ENCODE results near the gene NRXN3.

The NRXN3 gene

DNA sequence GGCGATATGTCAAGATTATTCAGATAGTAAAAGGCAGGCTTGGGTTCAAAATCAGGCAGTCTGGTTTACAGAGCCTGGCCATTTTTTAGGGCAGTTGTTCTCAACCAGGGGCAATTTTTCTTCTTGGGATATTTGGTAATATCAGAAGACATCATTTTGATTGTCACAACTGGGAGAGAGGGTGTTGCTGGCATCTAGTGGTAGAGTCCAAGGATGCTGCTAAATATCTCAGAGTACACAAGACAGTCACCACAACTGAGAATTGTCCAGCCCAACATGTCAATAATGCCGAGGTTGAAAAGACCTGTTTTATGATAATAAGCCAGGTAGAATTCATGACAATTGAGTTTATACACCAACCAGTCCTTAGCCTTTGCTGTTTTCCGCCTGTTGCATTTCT, 733.9 kb downstream of the NRXN3 start:
- no peak for DNase-seq (ENCODE audit: low read depth in 2 of 2)

DNA sequence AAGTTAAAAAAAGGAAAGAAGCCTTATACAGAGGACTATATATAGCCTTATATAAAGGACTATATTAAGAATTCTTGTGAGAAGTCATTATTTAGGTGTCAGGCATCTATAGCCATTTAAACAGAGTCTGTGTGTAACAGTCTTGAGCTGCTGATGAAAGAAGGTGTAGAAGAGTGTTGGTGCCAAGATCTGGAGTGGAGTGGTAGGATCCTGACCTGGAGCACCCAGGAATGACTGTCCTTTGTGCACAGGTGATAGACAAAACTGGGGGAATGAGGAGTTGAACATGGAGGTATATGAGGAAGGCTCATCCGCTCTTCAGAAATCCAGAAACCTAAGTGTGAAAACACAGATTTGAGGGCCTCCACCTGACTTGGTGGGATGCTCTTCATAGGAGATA, 747.3 kb downstream of the NRXN3 start:
- no peak for DNase-seq (ENCODE audit: low read depth in 2 of 2)

DNA sequence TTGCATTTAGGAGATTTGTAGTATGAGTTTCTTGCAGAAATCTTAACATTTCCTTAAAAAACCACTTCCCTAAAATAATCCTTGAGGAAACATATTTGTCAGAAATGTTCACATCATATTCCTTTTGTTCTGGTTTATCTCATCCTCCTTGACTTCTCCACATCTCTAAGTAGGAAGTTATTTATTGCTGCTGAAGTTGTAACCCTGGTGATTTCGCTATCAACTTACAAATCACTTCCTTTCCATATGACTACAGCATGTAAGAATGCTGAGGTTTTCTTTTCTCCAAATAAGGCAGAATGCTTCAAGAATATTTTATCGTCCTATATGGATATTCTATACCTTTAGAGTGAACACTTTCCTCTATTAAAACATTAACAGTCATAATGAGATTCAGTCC, 751.7 kb downstream of the NRXN3 start:
- no peak for DNase-seq (ENCODE audit: low read depth in 2 of 2)

DNA sequence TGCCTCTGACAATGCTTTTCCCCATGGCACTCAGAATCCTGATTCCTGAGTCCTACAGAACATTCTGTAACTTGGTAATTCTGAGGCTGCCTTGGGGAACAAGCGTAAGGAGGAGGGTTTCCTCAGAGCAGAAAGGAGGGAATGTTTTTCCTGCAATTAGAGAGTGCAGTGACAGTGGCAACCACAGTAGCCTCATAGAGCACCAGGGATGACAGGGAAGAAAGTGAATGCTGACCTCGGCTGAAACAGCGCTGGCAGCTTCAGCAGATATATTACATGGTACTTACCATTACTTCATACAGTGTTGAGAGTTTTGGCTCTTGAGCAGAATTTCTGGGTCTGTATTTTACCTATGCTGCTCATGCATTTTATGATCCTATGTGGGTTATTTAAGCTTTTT, 757.1 kb downstream of the NRXN3 start:
- DNase-seq (ENCODE audit: low read depth in 2 of 2), result no peak

DNA sequence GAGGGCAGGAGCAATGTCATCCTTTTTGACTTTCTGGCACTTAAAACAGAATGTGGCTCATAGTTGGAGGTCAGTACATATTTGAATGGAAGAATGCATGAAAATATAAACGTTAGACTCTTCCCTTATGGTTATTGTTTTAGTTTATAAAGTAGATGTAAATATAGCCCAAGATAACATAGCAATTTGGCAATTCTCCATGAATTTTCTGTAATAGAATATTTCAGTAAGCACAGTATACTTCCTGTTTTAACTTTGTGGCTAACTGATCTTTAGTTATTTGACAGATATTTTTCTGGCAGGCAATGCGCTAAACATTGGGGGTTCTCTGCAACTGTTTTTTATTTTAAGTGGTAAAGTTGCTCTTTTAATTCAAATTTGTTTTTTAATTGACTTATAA, 763.0 kb downstream of the NRXN3 start:
- DNase-seq (ENCODE audit: low read depth in 2 of 2), result no peak

DNA sequence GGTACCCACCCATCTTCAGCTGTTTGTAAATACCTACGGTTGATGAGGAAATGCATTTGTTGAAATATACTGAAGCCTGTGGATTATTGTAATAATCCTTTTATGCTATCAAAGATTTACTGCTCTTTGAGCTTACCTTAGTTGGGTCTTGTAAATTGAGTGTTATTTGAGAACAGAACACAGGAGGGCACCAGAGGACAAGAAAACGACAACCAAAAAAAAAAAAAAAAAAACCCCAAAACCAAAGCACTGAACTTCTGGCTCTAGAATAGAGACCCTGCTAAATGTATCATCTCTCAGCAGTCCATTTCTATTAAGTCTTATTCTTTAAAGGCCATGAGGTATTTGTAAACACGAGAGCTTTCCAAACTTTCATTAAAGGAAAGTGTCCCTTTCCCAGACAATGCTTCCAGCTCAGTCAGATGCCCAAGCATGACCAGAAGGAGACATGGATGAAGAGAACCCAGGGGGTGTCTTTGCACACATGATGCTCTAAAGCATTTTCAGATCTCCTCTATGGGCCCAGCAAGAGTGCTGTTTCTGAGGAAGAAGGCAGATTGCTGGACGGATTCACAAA, 763.9 kb downstream of the NRXN3 start:
- no peak for DNase-seq (ENCODE audit: low read depth in 2 of 2)

DNA sequence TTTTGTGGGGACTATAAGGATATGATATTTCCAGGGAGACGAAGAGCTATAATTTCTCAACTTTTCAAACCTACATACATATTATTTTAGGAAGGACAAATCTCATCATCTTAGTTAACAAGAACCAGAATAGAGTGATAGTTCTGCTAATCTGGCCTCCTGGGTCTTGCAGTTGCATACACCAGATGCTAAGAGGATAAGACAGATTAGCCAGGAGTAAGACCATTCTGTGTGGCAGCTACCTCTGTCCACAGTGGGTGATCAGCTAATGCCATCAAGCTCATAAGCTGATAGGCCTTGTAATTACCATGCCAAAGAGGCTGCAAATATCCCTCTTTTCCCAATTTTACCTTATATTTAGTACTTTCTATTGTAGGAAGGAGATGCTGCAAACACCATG, 776.8 kb downstream of the NRXN3 start:
- no peak for DNase-seq (ENCODE audit: low read depth in 2 of 2)

DNA sequence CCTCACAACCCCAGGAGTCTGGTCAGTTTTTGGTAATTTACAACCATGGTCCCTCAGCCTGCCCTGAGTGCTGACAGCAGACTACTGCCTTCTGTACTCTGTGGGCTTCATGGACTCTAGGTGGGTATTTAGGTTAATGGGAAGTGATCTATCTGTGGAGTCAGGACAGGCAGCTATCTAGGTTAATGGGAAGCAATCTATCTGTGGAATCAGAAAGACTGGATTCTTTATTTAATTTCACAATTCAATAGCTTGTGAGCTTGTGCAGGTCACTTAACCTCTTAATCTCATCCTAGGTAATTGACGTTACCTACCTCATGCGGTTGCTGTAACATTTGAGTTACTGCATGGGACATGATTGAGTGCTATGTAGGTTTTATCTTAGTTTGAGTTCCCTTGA, 777.5 kb downstream of the NRXN3 start:
- DNase-seq (ENCODE audit: low read depth in 2 of 2), result no peak

DNA sequence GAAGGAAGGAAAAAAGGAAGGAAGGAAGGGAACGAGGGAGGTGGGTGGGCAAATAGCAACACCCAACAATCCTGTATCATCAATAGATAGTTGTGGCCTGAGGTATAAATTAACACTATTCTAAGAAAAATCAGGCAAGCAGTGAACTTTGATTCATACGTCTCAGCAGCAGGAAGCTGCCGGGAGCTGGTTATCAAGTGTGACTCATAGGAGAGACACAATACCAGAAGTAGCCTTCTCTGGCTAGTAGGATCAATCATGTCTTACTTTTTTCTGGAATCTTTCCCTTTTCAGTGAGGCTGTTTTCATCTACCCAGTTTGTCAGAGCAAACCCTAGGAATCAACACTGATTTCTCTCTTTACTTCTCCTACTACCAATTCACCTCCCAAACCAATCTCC, 780.5 kb downstream of the NRXN3 start:
- no peak for DNase-seq (ENCODE audit: low read depth in 2 of 2)

DNA sequence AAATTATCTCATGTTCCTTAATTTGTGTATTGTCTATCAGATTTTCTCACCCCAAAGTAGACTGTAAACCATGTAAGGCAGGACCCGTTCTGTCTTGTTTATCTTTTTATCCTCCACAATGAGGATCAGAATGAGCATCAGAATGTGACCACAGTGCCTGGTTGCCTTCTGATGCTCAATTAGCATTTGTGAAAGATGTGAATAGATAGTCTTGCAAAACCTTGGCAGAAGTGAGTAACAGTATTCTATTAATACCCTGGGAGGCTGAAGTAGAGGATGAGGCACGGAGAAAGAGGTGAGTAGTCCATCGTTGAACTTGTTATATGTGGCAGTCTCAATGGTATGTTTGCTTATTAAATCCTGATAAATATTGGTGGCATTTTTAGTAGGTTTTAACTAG, 781.4 kb downstream of the NRXN3 start:
- DNase-seq (ENCODE audit: low read depth in 2 of 2), result no peak

DNA sequence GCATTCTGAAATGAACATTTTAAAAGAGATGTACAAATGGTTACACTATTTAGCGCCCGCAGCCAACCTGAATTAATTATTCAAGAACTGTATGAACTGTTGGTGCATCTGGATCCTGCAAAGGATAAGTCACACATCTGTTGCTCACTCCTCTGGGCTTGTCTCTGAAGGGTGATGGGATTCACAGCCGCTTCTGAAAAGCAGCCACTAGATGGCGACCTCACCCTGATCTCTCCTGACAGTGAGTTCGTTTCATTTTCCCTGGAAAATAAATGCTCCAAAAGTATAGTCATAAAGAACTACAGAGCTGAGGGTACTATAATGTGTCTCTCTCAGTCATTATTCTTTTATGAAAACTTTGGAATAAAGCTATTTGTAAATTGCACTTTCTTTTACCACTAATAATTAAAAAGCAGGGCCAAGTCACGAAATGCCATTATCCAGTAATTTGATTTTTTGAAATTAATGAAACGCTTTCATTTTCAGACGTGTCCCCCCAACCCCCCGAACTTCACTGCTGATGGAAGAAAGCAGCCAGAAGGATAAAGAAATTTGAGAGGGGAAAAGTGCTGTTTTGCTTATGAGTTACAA, 789.6 kb downstream of the NRXN3 start:
- peak; percentile 32 to 38 for DNase-seq (ENCODE audit: low read depth in 2 of 2)

DNA sequence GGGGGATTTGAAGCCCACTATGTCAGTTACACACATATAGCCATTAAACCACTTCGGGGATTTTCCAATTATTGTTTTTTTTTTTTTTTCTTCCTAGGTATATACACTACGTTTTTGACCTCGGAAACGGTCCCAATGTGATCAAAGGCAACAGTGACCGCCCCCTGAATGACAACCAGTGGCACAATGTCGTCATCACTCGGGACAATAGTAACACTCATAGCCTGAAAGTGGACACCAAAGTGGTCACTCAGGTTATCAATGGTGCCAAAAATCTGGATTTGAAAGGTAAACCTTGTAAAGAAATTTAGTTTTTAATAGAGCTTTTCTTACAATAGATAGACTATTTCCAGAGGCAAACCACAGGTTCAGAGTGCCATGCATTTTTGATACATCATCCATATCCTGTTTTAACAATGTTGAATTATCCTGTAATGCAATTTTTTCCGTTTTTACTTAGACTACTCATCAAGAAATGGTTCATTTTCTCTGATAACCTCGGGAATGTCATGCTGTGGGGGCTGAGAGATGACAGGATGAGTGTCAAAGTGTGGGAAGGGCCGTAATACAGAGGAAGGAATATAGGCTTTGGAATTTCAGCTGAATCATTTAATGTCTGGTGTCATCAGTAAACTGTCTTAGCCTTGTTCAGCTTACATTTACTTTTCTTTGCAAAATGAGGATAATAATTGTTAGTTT, 797.1 kb downstream of the NRXN3 start:
- DNase-seq (ENCODE audit: low read depth in 2 of 2), result no peak

DNA sequence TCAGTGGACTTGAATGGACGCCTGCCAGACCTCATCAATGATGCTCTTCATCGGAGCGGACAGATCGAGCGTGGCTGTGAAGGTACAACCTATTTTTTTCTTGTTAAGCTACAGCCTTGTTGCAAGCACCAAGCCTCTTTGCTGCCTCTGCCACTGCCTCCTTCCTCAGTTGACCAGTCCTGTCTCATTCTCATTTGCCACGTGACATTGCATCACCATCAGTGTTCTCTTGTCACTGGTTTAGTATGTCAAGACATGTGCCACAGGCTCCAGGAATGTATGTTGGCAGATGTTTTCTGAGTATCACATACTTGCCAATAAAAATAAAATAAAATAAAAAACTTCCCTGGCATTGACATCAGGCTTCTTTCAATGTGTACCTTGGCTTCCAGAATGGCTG, 798.1 kb downstream of the NRXN3 start:
- no peak for DNase-seq (ENCODE audit: low read depth in 2 of 2)

DNA sequence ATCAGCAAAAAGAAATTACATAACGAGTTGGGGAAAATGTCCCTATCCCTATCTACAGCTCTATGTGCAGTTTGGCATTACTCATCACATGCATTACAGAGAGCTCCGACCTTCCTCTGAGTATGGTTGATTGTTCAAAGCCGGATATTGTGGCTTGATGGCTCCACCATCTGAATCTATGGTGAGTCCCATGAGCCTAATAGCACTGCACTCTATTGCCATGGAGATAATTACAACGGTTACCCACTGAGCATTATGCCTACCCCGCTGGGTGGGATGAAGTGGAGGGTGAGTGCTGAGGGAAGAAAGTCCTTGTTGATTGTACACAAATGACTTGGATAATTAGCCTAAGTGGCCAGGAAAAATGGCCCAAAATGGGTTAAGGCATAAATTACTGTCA, 800.5 kb downstream of the NRXN3 start:
- DNase-seq (ENCODE audit: low read depth in 2 of 2), result no peak

DNA sequence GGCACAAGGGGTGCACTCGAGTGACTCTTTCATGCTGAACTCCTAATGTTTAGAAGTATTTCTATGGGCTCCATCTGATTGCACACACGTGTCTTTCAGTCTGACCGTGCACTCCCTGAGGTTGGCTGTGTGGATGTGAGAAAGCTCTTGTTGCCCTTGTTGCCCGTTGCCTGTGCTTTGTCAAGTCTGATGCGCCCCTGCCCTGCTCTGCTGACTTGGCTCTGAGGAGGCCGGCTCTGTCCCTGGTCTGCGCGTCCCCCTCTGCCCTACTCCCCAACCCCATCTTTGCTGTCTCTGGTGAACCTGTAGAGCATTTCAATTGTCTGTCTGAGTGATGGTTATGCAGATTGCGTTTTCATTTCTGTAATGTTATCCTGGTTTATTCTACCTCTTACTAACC, 802.3 kb downstream of the NRXN3 start:
- DNase-seq (ENCODE audit: low read depth in 2 of 2), result no peak

DNA sequence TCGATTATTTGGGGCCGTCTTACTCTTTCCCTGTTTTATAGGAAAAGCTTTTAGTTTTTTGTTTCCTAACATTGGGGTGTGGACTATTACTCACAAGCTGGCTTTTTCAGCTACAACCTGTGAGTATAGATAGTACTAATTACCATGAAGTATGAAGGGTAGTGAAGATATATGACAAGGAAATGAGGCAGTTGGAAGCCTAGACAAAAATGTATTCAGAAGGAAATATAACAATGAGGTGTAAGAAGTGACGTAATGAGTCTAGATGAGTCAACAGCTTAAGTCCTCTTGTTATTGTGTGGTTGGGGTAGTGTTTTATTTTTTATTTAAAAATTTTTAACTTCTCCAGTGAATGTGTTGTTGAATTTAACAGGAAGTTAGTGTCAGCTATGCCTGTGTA, 804.5 kb downstream of the NRXN3 start:
- DNase-seq (ENCODE audit: low read depth in 2 of 2), result no peak

DNA sequence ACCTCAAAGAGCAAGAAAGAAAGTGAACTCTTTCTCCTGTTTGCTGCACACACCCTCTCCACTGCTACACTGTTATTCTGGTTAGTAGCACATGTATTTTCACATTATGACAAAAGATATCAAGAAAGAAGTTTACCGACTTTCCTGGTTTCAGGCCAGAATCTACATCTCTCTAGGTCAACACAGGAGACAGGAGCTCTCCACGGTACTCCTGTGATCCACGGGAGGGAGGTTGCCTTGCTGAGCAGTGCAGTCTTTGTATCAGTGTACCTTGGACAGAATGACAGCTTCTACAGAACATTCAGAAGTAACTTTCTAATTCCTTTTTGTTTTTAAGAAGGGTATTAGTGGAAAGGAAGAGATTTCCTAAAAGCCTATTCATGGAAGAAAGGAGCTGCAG, 805.6 kb downstream of the NRXN3 start:
- no peak for DNase-seq (ENCODE audit: low read depth in 2 of 2)

DNA sequence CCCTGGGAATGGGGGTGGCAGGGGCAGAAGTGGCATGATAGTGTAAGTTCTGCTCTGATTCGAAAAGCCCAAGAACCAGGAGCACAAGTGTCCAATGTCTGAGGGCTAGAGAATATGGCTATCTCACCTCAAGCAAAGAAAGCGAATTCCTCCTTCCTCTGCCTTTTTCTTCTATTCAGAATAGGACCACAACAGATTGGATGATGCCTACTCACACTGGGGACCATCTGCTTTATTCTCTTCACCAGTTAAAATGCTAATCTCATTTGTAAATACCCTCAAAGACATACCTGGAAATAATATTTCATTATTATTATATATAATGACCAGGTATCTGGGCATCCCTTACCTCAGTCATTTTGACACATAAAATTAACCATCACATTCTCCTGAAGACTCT, 808.7 kb downstream of the NRXN3 start:
- DNase-seq (ENCODE audit: low read depth in 2 of 2), result no peak

DNA sequence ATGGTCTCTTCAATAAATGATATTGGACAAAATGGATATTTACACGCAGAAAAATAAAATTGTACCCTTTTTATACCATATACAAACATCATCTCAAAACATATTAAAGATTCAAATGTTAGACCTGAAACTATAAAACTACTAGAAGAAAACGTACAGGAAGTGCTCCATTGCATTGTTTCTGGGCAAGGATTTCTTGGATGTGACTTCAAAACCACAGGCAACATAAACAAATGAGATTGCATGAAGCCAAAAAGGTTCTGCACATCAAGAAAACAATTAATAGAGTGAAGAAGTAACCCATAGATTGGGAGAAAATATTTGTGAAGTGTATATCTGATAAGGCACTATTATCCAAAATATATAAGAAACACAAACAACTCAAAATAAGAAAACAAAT, 812.4 kb downstream of the NRXN3 start:
- DNase-seq (ENCODE audit: low read depth in 2 of 2), result no peak

DNA sequence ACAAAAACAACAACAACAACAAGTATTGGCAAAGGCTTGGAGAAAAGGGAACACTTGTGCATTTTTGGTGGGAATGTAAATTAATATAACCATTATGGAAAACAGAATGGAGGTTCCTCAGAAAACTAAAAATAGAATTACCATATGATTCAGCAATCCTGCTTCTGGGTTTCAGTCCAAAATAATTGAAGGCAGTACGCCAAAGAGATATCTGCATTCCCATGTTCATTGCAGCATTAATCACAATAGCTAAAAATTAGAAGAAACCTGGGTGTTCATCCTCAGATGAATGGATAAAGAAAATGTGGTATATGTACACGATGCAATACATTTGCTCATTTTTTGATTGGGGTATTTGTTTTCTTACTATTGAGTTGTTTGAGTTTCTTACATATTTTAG, 813.0 kb downstream of the NRXN3 start:
- DNase-seq (ENCODE audit: low read depth in 2 of 2), result no peak

DNA sequence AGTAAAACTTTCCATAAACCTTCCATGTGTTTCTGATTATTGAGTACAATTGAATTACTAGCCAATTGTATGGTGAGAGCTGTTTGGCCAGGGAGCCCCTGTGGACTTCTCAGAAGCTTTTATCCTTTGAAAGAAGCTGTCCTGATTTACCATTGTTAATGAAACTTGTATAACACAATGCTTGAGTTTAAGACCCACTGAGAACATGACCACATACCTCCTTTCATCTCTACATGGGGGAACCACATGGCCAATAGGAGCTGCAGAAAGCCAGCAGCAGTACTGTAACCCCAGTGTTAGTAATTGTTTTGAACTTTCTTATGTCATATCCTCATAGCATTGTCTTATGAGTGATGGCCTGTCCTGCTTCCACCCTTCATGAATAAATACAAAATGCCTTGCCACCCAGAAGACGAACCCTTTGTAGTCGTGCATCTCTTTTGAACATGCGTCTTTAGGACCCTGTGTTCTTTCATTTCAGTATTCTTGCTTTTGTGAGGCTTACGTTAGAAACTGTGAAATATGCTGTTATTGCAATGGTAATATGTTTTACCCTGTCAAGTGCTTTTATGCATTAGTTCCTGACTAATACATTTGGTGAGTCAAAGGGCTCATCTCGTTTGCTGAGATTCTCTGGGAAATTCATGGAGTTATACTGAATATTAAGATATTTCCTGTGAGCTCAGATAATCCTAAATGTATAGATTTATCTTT, 815.7 kb downstream of the NRXN3 start:
- DNase-seq (ENCODE audit: low read depth in 2 of 2), result no peak

DNA sequence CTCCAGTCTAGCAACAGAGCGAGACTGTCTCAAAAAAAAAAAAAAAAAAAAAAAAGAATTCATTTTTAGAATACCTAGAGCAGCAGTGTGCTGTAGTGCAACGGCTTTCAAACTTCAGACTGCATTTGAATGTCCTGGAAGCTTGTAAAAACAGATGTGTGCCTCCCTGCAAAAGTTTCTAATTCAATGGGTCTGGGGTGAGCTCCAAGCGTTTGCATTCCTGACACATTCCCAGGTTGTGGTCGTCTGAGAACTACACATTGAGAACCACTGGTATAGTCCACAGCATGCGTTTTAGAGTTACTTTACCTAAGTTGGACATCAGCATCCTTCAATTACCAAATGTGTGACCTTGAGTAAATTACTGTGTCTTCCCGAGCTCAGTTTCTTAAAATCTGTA, 816.8 kb downstream of the NRXN3 start:
- no peak for DNase-seq (ENCODE audit: low read depth in 2 of 2)

DNA sequence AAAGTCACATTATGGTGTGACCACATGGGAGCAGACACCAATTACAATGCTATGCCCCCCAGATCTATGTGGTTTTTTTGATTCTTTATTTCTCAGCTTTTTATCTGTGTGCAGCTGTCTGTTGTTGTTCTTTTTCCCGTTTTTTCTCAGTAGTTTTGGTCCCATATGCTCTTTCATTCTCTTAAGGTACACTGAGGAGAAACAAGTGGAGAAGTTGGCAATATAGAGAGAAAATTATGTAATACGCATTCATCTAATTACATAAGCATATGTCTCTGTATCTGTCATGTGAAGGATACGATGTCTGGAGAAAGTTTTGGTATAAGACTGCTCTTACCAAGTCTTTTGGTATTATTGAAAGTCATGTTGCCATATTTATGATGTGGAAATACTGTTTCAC, 819.0 kb downstream of the NRXN3 start:
- DNase-seq (ENCODE audit: low read depth in 2 of 2), result no peak
